Right lobe of liver (tissue), 6 donors: ENCODE data around the gene LMNTD2. TPM values are rescaled to one million over a fixed set of nuclear protein-coding genes. Genes with fewer than 3 reads are reported as not detected.

ENCODE experiments used
- ATAC-seq, 4 donors: fragments of 200-7000 bp; cut with Tn5 transposase; one replicate each; pipeline ENCODE4 v1.9.1; 2020; ENCODE audit warnings: mild to moderate bottlenecking in 4 of 4, moderate library complexity in 4 of 4
- DNase-seq, 3 donors: peaks; one replicate each; pipeline ENCODE4 v3.0.0-alpha.2; 2020
- H3K27ac ChIP-seq, 3 donors: fragments of 200-600 bp; one replicate each; pipeline ENCODE4 v1.8.0; 2022
- H3K27me3 ChIP-seq, 2 donors: fragments of 200-600 bp; one replicate each; pipeline ENCODE4 v1.8.0; 2022
- H3K36me3 ChIP-seq, 4 donors: fragments of 200-600 bp; sonication (generic) in 1 of 4; one replicate each; pipeline versions ENCODE4 v1.5.1 to v1.8.0; 2017 to 2022; ENCODE audit warnings: control low read depth in 1 of 4
- H3K4me1 ChIP-seq, 4 donors: fragments of 200-600 bp; sonication (generic) in 1 of 4; one replicate each; pipeline versions ENCODE4 v1.5.1 to v1.8.0; 2017 to 2022; ENCODE audit warnings: control low read depth in 1 of 4
- H3K4me3 ChIP-seq, 3 donors: fragments of 200-600 bp; one replicate each; pipeline ENCODE4 v1.8.0; 2022
- H3K9me3 ChIP-seq, 4 donors: fragments of 200-600 bp; sonication (generic) in 1 of 4; one replicate each; pipeline versions ENCODE4 v1.5.1 to v1.8.0; 2017 to 2022; ENCODE audit warnings: control low read depth in 1 of 4
- POLR2A ChIP-seq: fragments of 450-650 bp; IDR thresholded peaks from one replicate; pipeline ENCODE4 v1.6.1; 2017; ENCODE audit warnings: antibody characterized with exemption, mild to moderate bottlenecking
- WGBS: methylation state at CpG from one replicate; pipeline ENCODE4 v1.1.6; 2018; ENCODE audit warnings: low coverage, low lambda C conversion rate; ENCODE audit not compliant: insufficient coverage; ENCODE audit errors: missing lambda C conversion rate; 5-methylcytosine and 5-hydroxymethylcytosine counted together
- intact Hi-C, 2 donors: fragments of 100-400 bp; cut with DNase I; formaldehyde crosslinking; loops; one replicate each; pipeline versions ENCODE4 v1.11.2 to v1.14.1; 2022
- total RNA-seq, 6 experiments: library from RNA; depleted of rRNA in 2 of 6; stranded (reverse); fragments of >200 nt in 2 of 6; fragmentation: NEBNext Ultra II Directional in 3 of 6; extraction: Animal tissue kit (Norgen Biotek cat#: 25700) in 3 of 6; gene quantifications; one replicate each; pipeline versions ENCODE4 v1.1.0 to v1.2.4, GENCODE V29; 2016 to 2023
- TF ChIP-seq, protein P1 (sequence below), 4 donors: fragments of 200-600 bp in 3 of 4; fragments of 450-650 bp in 1 of 4; IDR thresholded peaks; one replicate each; pipeline versions ENCODE4 v1.5.1 to v1.8.0; 2016 to 2022; ENCODE audit warnings: antibody characterized with exemption in 4 of 4, mild to moderate bottlenecking in 2 of 4
- donor health status: DM: no; HTN: yes; CAD: no.
- donor health status: DM: no; HTN: no; CAD: no.
- donor health status: DM: no; HTN: no; CAD: no.
- donor health status: DM: no; HTN: yes; CAD: no.
- donor health status: DM: no; HTN: yes; CAD: no.

The LMNTD2 gene
- total RNA-seq, 6 experiments from 2014 or later = 4.7 to 14.7 (median 7.9) TPM

DNA sequence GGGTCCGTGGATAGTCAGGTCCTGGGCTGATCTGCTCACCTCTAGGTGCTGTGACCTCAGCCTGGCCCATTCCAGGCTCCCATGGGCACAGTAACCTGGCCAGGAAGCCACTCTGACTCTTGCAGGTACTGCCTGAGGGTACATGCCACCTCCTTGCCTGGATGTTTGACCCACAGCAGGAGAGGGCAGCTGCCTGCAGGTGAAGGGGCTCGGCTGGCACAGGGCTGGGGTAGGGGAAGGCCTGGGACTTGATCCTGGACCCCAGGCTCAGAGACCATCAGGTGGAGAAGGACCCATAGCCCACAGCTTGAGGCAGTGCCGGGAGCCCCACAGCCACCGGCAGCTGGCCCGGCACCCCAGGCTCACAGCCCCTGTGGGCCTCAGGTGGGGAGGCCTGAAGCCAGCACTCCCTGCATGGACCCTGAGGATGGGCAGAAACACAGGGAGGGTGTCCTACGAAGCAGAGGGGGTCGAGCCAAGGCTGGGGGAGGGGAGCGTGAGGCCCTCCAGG, 20.5 kb downstream of the LMNTD2 start:
- Histone ChIP-seq H3K9me3 (no peaks in the 10 kb centered on the region), H3K36me3 (no peaks in the 10 kb centered on the region), H3K27me3 (no peaks in the 10 kb centered on the region), H3K27ac (no peak overlapping the region), H3K4me3 (no peak overlapping the region), H3K4me1 (peaks cover 0 to 16% (median 8%) of the 10 kb centered on the region in 4 donors)
- intact Hi-C loops = no loop called here
- DNase-seq (peak in 2 of 3 donors; percentile 18 to 51), ATAC-seq (no peak)
- 100% methylated on average over 1 of the region's 8 CpGs for WGBS
- no peak for TF ChIP-seq POLR2A
- TF ChIP-seq, protein P1, sequence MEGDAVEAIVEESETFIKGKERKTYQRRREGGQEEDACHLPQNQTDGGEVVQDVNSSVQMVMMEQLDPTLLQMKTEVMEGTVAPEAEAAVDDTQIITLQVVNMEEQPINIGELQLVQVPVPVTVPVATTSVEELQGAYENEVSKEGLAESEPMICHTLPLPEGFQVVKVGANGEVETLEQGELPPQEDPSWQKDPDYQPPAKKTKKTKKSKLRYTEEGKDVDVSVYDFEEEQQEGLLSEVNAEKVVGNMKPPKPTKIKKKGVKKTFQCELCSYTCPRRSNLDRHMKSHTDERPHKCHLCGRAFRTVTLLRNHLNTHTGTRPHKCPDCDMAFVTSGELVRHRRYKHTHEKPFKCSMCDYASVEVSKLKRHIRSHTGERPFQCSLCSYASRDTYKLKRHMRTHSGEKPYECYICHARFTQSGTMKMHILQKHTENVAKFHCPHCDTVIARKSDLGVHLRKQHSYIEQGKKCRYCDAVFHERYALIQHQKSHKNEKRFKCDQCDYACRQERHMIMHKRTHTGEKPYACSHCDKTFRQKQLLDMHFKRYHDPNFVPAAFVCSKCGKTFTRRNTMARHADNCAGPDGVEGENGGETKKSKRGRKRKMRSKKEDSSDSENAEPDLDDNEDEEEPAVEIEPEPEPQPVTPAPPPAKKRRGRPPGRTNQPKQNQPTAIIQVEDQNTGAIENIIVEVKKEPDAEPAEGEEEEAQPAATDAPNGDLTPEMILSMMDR (IDR thresholded peaks at IDR 0.05) = no peak

DNA sequence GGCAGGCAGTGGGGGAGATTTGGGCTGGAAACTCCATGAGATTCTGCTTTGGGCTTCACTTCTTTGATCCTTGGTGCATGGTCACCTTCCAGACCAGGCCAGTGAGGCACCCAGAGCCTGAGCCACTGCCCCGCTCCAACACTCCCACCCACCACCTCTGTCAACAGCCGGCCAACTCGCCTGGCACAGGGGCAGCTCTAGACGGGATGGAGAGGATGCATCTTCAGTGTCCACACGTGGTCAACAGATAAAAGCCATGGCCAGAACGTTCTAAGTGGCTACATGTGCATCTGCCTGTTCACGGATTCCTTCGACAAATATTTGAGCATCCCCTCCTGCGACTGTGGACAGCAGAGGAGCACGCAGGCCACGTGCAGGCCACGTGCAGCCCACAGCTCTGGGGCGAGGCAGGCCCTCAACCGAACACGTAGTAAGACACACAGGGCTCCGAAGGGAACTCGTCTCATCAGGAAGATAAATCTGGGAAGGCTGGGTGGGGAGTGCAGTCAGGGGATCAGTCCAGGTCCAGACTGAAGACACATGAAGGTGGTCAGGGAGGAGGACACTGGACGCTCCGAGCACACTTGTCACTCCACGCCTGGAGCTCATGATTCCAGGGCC, 22.0 kb downstream of the LMNTD2 start:
- ATAC-seq (no peak), DNase-seq (peak in 1 of 3 donors; percentile 56)
- no peak overlapping the region for H3K4me3 ChIP-seq
- 81% methylated on average over 6 of the region's 20 CpGs for WGBS
- intact Hi-C loops = no loop called here
- TF ChIP-seq, protein P1 (IDR thresholded peaks at IDR 0.05) = no peak
- TF ChIP-seq POLR2A = no peak
- H3K36me3 ChIP-seq = no peaks in the 10 kb centered on the region
- H3K27me3 ChIP-seq = no peaks in the 10 kb centered on the region
- H3K9me3 ChIP-seq = no peaks in the 10 kb centered on the region
- H3K4me1 ChIP-seq = peaks cover 0 to 22% (median 8%) of the 10 kb centered on the region in 4 donors
- no peak overlapping the region for H3K27ac ChIP-seq

DNA sequence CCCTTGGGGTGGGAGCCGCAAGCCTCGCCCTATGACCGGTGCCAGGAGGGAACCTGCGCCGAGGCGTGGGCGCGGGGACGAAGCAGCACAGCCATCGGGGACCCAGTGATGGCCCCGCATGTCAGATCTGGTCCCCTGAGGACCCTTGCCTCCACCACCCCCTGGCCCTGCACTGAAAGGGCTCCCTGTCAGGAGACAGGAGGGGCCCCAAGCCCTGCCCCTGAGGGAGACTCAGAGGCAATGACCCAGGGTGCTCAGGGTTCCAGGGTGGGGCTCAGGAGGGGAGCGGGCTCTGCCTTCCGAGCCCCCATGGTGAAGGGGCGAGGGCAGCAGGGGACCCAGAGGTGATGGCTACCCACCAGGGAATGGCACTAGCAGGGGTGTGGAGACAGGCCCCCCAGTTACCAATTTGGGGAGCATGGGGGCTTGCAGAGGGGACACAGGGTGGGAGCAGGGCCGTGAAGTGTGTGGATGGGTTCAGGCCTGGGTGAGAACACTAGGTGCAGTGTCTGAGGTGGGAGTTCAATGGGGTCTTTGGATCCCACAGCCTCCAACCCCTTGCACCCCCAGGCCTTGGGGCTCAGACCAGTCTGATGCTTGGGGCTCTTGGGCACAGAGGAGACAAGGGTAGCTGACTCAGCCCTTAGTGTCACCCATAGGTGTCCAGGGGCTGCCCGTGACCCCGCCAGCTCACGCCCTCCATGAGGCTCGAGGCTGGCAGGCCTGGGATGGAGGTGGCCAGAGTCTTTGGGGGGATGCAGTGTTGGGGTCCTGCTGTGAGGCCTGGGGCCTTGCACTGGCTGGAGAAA, 22.7 kb downstream of the LMNTD2 start:
- WGBS = 0% methylated on average over 1 of the region's 19 CpGs
- no peak for ATAC-seq
- no peak for TF ChIP-seq POLR2A
- TF ChIP-seq, protein P1 (IDR thresholded peaks at IDR 0.05) = no peak
- H3K27me3 ChIP-seq = no peaks in the 10 kb centered on the region
- H3K4me1 ChIP-seq = peaks cover 0 to 22% (median 8%) of the 10 kb centered on the region in 4 donors
- H3K9me3 ChIP-seq = no peaks in the 10 kb centered on the region
- H3K36me3 ChIP-seq = peaks cover 0 to 5% (median 0%) of the 10 kb centered on the region in 4 donors
- intact Hi-C loops = no loop called here
- DNase-seq = peak in 1 of 3 donors; percentile 21
- no peak overlapping the region for H3K27ac ChIP-seq
- H3K4me3 ChIP-seq = peak overlapping the region; percentile 25 to 37 (median 30)

DNA sequence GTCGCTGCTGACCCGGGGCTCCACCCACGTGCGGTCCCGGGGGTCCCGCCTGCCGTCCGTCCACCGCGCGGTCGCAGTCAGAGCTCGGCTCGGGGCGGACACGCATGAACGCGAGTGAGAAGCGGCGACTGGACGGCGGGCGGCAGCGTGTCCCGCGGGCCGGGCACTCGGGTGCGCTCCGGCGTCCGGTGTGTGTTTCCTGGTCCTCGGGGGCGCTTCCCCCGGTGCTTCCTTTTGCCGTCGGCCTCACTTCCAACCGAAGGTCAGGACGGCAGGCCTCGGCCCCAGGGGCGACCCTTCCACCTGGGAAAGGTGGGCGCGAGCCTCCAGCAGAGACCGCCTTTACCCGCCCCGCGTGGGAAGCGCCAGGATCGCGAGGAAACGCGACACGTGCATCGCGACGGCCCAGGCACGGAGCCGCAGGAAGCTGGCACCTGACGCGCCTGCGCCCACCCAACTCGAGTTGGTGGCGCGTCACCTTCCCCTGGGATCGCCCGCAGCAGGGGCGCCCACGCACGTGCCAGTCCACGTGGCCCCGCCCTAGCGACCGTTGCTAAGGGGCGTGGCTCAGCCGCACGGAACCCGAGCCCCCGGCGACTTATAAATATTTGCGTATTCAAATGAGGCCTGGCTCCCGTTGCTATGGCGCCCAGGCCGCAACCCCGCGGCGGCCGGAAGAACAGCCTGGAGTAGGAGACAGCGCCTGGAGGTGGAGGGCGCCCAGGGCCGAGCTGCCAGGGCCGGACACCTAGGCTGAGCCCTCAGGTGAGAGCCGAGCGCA, 23.5 kb downstream of the LMNTD2 start, which contains the start of gene LRRC56:
Gene LRRC56, plus strand, starts transcription at position 687 of the 781 bp plus-strand sequence. CDS start 3,158 bp downstream, outside the sequence.
- H3K4me3 ChIP-seq = peak within 1 kb of the TSS; percentile 25 to 37 (median 30)
- under 1% methylated on average over 19 of the region's 93 CpGs for WGBS
- no peak for TF ChIP-seq POLR2A
- TF ChIP-seq, protein P1 (IDR thresholded peaks at IDR 0.05) = no peak
- H3K27me3 ChIP-seq = no peaks in the 10 kb centered on the region
- ATAC-seq (peak; percentile 58 to 72 (median 60)), DNase-seq (peak; percentile 84 to 91 (median 91))
- H3K27ac ChIP-seq = peak within 1 kb of the TSS in 1 of 3 donors; percentile 23
- H3K9me3 ChIP-seq = no peaks in the 10 kb centered on the region
- intact Hi-C loops = no loop called here
- peaks cover 0 to 9% (median 0%) of the 10 kb centered on the region in 4 donors for H3K36me3 ChIP-seq
- peaks cover 0 to 22% (median 8%) of the 10 kb centered on the region in 4 donors for H3K4me1 ChIP-seq
